Measurements from ENCODE around the gene LTBP3.

GRCh38 chr11:65552388-65552951 lies 5.7 kb downstream of the LTBP3 start:
- TF ChIP-seq EZH2 (IDR thresholded peaks at IDR 0.05; ENCODE audit: borderline replicate concordance) = no peak
- TF ChIP-seq CTCF (IDR thresholded peaks at IDR 0.05; ENCODE audit: poor library complexity) = no peak
